ENCODE measurements around the gene AEBP1.
A peak's percentile ranks its signal among the peaks of the same experiment; 100 is the strongest.

The AEBP1 gene

DNA sequence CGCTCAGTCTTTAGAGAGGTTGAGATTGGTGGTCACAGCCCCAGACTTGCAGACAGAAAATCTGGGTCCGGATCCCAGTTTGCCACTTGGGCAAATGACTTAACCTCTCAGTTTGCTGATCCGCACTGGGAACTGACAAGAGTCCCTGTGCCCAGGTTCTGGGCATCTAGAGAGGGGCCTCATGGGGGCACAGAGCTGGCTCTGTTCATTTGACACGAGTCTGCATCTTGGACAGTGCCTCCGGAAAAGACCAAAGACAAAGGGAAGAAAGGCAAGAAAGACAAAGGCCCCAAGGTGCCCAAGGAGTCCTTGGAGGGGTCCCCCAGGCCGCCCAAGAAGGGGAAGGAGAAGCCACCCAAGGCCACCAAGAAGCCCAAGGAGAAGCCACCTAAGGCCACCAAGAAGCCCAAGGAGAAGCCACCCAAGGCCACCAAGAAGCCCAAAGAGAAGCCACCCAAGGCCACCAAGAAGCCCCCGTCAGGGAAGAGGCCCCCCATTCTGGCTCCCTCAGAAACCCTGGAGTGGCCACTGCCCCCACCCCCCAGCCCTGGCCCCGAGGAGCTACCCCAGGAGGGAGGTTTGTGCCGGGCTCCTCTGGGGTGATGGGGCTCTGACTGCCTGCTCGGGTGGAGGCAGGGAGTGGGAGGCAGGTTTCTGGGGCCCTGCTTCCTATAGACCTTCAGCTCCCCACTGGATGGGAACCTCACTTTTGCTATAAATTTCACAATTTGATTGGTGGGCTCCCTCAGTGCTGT is 2.3 kb downstream of the AEBP1 start:
- DNase-seq: no peak

DNA sequence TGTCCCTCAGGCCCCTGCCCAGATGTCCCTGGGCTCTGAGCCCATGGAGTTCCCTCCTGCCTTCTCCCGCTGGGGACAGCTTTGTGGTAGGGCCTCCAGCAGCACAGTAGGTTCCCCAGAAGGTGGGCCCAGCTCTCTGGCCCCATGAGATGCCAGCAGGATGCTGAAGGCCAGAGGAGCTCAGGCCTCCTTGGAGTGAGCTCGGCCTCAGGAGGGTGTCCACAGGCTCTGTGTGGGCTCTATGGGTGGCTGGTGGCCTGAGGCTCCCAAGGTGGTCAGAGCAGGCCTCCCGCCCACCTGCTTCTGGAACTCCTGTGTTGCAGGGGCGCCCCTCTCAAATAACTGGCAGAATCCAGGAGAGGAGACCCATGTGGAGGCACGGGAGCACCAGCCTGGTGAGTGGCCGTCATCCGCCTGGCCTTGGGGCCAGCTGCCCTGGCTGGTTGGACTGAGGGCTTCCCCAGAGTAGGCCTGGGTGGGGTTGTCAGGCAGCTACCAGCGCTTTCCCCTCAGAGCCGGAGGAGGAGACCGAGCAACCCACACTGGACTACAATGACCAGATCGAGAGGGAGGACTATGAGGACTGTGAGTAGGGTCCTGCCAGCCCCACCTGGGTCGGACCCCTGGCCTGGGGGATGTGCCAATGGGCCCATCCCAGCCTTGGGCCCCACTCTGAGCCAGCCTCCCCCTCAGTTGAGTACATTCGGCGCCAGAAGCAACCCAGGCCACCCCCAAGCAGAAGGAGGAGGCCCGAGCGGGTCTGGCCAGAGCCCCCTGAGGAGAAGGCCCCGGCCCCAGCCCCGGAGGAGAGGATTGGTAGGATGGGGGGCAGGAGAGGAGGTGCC is 3.2 kb downstream of the AEBP1 start:
- no peak for DNase-seq

DNA sequence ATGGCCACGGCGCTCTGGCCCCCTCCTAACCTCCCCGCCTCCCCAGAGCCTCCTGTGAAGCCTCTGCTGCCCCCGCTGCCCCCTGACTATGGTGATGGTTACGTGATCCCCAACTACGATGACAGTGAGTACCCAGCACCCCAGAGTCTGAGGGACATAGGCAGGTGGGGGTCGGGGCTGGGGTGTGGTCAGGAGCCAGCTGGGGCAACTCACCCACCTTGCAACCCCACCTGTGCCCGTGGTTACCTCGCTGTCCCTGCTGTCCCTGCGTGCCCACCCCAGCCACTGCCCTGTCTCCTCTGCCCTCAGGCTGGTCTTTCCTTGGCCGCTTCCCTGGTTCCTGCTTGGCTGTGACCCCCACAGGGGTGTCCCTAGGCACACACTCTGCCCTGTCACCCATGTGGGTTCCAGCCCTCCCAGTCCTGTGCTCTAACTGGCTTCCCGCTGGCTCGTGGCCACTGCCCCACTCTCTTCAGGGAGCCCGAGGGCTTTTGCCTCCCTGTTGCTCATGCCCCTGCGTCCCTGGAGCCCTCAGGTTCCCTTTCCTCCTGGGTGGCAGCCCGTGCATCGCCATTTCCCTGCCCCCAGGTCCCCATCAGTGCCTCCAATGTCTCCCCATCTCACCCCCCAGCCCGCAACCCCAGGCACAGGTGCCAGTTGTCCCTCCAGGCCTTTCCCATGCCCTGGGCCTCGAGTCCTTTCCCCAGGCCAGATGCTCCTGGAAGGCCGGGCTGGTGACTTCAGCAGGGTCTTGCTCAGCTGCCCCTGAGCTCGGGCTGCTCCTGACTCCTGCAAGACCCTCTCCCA is 4.0 kb downstream of the AEBP1 start:
- DNase-seq: no peak

DNA sequence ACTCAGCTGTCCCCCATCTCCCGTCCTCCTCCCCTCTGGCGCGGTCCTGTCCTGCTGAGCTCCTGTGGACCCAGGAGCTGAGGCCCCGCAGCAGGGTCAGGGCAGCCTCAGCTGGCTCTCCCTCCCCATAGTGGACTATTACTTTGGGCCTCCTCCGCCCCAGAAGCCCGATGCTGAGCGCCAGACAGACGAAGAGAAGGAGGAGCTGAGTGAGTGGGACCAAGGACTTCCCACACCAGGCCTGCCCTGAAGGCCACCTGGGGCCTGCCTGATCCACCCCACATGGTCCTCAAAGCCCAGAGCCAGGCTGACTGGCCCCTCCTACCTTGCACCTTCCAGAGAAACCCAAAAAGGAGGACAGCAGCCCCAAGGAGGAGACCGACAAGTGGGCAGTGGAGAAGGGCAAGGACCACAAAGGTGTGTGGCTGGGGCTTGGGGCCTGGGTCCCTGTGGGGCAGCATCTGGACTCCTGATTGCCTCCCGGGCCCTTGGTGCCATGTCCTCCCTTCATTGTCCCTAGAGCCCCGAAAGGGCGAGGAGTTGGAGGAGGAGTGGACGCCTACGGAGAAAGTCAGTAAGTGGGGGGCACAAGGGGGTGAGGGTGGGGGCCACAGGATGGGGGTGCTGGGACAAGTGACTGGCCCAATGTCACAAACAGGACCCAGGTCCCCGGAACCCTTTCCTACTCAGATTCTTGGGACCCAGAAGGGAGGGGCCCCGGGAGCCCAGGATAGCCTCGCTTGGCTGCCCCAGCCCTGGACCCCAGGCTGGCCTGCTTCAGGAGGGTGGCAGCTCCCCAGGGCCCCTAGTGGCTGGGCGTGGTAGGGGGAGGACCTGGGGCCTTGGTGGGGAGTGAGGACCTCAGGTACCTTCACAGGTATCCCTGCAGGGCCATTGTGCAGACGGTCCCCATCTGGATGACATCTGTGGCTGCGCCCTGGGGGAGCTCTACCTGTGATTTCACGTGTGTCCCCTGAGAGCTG is 4.9 kb downstream of the AEBP1 start:
- DNase-seq: no peak

DNA sequence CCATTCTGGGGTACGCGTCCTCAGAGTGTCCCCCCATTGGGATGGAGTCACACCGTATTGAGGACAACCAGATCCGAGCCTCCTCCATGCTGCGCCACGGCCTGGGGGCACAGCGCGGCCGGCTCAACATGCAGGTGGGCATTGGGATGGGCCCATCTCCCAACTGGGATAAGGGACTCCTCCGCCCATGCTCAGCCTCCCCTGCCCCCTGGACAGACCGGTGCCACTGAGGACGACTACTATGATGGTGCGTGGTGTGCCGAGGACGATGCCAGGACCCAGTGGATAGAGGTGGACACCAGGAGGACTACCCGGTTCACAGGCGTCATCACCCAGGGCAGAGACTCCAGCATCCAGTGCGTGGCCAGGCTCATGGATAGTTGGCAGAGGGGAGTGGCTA is 5.8 kb downstream of the AEBP1 start:
- DNase-seq: no peak

DNA sequence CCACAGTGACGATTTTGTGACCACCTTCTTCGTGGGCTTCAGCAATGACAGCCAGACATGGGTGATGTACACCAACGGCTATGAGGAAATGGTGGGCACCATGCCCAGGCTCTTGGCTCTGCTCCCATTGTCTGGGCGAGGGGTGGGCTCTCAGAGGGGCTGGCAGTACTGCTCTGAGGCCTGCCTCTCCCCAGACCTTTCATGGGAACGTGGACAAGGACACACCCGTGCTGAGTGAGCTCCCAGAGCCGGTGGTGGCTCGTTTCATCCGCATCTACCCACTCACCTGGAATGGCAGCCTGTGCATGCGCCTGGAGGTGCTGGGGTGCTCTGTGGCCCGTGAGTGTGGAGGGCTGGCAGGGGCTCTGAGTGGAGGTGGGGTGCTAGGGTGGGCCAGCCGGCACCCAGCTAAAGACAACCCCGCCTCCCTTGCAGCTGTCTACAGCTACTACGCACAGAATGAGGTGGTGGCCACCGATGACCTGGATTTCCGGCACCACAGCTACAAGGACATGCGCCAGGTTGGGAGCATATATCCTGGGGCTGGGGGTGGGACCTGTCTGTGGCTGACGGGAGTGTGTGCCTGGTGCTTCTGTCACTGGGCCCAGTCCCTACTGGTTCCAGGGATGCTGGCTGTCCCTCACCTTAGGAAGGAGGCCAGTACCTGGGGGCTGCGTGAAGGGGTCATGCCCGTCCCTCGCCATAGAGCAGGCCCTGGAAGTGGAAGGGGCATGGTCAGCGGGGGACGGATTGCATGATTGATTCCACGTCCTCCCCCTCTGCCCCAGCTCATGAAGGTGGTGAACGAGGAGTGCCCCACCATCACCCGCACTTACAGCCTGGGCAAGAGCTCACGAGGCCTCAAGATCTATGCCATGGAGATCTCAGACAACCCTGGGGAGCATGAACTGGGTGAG is 6.8 kb downstream of the AEBP1 start:
- no peak for DNase-seq

DNA sequence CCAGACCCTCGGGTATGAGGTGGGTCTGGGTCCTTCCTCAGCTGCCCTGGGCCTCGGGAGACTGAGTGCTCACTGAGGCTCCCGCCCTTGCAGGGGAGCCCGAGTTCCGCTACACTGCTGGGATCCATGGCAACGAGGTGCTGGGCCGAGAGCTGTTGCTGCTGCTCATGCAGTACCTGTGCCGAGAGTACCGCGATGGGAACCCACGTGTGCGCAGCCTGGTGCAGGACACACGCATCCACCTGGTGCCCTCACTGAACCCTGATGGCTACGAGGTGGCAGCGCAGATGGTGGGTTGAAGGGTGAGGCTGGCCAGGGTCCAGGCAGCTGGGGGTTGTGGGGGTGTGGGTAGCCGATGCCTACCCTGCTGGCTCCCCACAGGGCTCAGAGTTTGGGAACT is 7.6 kb downstream of the AEBP1 start:
- no peak for DNase-seq

DNA sequence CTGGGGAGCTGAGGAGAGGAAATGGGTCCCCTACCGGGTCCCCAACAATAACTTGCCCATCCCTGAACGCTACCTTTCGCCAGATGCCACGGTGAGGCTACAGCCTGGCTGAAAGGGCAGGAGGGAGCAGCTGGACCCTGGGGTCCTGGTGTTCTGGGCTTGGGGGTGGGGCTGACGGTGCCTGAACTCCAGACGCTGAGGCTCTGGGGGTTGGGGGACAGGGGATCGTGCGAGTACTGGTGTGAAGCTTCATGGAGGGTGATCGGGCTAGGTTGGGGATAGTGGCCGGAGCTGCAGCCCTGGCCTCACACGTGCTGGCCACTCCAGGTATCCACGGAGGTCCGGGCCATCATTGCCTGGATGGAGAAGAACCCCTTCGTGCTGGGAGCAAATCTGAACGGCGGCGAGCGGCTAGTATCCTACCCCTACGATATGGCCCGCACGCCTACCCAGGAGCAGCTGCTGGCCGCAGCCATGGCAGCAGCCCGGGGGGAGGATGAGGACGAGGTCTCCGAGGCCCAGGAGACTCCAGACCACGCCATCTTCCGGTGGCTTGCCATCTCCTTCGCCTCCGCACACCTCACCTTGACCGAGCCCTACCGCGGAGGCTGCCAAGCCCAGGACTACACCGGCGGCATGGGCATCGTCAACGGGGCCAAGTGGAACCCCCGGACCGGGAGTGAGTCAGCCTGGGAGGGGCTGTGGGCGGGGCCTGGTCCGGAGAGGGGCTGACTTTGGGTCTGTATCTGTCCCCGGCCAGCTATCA is 8.3 kb downstream of the AEBP1 start:
- peak; percentile 35 for DNase-seq

DNA sequence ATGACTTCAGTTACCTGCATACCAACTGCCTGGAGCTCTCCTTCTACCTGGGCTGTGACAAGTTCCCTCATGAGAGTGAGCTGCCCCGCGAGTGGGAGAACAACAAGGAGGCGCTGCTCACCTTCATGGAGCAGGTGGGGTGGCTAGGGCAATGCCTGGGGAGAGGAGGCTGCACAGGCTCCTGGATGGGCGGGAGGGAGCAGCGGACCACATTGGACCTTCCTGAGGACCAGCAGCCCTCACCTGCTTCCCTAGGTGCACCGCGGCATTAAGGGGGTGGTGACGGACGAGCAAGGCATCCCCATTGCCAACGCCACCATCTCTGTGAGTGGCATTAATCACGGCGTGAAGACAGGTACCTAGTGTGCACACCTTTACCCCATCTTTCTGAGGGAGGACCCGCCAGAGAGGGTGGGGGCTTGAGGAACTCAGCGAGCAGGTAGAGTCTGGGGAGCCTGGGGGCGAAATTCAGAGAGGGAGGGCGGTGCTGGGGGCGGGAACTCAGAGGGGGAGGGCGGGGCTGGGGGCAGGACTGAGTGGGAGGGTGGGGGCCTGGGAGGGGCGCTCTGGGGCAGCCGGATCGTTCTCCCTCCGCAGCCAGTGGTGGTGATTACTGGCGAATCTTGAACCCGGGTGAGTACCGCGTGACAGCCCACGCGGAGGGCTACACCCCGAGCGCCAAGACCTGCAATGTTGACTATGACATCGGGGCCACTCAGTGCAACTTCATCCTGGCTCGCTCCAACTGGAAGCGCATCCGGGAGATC is 9.0 kb downstream of the AEBP1 start:
- DNase-seq: no peak

DNA sequence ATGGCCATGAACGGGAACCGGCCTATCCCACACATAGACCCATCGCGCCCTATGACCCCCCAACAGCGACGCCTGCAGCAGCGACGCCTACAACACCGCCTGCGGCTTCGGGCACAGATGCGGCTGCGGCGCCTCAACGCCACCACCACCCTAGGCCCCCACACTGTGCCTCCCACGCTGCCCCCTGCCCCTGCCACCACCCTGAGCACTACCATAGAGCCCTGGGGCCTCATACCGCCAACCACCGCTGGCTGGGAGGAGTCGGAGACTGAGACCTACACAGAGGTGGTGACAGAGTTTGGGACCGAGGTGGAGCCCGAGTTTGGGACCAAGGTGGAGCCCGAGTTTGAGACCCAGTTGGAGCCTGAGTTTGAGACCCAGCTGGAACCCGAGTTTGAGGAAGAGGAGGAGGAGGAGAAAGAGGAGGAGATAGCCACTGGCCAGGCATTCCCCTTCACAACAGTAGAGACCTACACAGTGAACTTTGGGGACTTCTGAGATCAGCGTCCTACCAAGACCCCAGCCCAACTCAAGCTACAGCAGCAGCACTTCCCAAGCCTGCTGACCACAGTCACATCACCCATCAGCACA is 9.7 kb downstream of the AEBP1 start:
- no peak for DNase-seq

DNA sequence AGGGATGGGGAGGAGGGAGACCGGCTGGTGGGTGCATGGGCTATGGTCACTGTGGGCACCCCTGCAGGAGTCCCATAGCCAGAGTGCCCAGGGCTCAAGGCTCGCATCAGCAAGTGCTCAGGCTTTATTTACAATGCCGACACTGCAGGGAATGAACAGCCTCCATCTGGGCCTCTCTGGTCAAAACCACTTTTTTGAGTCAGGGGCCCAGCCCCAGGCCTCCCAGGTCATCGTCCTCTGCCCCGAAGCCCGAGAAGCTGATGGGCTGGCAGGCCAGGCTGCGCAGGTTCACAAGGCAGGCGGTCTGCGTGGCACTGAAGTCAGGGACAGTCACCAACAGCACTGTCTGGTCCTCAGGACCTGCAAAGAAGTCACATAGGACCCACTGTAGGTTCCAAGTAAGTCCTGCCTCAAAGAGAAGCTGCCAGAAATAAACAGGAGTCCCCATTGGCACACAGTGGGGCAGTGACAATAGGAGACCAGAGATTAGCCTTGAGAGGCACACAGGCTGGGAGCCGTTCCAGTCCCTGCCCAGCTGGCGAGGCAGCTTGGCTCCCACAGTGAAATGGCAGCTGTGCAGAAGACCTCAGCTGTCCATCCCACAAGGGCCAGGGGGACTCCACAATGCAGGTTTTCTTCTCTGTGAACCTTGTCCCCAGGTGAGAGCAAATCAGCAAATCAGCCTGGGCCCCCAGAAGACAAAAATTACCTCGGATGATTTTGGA is 10.6 kb downstream of the AEBP1 start:
- DNase-seq: no peak

DNA sequence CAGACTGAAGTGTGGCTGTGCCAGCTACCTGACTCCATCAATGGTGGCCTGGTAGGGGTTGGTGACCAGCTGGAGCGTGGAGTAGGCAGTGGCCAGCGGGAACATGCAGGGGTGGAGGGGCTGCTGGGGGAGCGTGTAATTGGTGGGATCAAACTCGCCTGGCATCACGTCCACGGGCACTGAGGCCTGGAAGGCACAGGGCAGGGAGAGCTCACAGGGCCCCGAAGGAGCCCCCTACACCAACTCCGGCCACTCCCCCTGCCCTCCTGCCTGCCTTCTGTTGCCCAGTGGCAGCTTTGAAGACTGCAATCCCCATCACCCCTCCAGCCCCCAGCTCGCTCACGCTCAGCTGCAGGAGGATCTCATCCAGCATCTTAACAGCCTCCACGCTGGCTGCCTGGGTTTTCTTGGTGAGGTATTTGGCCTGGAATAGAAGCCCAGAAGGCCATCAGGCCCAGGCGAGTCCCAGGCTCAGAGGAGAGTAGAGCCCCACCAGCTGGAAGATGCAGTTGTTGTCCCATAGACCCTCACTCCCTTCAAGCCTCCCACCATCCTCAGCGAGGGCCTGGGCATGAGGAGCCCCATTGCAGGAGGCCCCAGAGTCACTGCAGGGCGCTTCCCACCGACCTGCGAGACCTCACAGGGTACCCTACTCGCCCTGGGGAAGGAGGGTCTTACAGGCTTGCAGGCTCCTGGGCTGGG is 12.1 kb downstream of the AEBP1 start:
- no peak for DNase-seq

DNA sequence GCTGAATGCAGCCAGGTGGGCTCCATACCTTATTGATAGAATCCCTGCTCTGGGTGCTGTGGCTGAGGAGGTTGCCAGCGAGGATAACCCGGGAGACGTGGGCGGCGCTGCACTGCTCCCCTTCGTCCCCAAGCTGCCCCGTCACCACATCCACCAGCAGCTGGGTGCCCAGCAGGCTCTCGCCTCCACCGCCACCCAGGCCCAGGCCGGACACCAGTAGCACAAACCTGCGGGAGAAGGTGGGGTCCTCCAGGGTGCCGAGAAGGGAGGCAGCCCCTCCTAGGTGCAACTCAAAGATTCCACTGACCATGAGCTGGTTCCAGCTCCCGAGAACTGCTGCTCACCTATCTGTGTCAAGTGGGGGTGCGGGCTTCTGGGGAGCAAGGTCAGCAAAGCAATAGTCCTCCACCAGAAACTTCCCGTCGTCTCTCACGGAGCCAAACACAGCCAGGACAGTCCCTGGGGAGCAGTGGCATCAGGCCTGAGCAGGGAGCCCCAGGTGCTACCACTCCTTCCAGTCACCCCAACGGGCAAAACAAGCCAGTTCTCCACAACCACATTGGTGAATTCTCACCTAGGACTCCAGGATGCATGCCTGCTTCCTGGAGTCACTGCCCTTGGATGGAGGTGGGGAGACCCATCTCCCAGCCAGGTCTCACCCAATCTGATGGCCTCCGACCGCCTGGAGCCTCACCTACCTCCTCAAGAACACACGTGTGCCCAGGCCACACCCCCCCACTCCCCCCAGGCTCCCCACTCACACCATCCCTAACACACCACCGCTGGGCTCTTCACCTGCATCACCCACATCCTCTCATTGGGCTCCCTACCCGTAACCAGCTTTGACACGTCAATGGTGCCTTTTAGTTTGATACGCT is 12.9 kb downstream of the AEBP1 start:
- DNase-seq: no peak

DNA sequence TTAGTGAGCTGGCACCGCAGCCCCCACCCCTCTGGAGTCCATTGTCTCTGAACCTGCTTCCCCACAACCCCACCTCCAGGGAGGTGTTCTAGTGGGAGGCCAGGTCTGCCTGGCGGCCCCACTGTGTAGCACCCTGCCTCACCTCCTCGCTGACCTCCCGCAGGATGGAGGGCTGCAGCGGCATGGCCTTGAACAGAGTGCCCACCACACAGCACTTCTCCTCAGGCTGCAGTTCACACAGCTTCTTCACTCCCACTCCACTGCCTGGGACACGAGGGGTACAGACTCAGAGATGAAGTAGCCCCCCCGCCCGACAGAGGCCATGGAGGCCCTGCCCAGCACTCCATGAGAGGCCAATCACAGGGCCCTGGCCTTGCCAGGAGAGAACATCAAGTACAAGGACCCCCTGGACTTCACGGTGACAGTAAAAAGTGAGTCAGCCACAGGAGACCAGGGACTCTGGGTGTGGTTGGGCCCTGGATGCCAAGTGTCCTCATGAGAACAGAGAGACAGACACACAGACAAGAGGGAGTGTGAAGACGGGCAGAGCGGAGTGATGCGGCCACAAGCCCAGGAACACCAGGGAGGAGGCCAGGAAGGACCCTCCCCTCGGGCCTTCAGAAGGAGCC is 13.8 kb downstream of the AEBP1 start:
- no peak for DNase-seq

DNA sequence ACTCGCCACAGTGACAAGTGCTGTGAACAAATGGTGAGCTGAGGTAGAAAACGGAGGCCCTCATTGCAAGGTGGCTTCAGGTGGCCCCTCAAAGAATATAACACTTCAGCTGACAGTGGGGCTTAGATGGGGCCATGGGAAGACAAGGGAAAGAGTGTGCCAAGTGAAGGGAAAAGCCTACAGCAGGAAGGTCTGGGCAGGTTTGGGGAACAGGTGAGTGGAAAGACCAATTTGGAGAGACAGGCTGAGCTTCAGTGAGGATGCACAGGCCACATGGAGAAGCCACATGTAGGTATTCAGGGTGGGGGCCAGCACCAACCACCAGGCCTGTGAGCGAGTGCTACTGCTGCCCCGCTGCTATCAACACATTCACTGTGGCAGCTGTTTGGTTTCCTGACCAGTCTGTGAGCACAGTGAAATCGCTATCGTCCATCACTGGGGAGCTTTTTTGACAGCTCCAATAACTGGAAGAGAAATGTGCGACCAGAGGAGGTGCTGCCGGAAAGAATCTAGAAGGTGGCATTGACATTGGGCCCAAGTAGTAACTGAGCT is 15.8 kb downstream of the AEBP1 start:
- DNase-seq: no peak

DNA sequence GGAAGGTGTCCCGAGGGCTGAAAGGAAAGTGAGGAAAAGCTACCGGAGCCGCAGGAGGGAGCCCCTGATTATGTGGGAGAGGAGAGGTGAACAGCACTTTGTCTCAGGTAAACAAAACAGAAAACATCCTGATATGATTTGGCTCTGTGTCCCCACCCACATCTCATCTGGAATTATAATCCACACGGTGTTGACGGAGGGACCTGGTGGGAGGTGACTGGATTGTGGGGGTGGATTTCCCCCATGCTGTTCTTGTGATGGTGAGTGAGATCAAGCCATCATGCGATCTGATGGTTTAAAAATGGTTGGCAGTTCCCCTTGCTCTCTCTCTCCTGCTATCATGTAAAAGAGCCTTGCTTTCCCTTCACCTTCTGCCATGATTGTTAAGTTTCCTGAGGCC is 16.2 kb downstream of the AEBP1 start:
- no peak for DNase-seq

Data from SHP77 treated with DMSO at 0.1 percent for 48 hours (cell line).